T-helper 17 cell (primary cell): ENCODE measurements around the gene ZNF511. TPM values are rescaled to one million over a fixed set of nuclear protein-coding genes. Genes with fewer than 3 reads are reported as not detected.
"Not testable (repeated sequence)": the region's sequence is repeated elsewhere in the genome, so short reads cannot be mapped to it uniquely, and the experiment has no call there.

Source experiments
- ATAC-seq: fragments of 150-1000 bp; cut with Tn5 transposase; 2 replicates; pipeline ENCODE4 v1.10.0; 2021; ENCODE audit warnings: mild to moderate bottlenecking, moderate library complexity
- DNase-seq, 3 donors: peaks; one replicate each; pipeline versions ENCODE4 v3.0.0 to v3.0.0-alpha.2; 2020 to 2021
- H3K9me3 ChIP-seq: one replicate; pipeline ENCODE4 v1.7.0; 2013; ENCODE audit warnings: low read length, mild to moderate bottlenecking; ENCODE audit not compliant: control insufficient read depth, poor library complexity, severe bottlenecking
- H3K27ac Mint-ChIP-seq: one replicate; pipeline ENCODE4 v1.8.0; 2022; ENCODE audit warnings: mild to moderate bottlenecking, moderate library complexity, mixed read lengths
- H3K27me3 Mint-ChIP-seq: one replicate; pipeline ENCODE4 v1.8.0; 2022; ENCODE audit warnings: mixed read lengths
- H3K36me3 Mint-ChIP-seq: one replicate; pipeline ENCODE4 v1.8.0; 2022; ENCODE audit warnings: low read depth, mixed read lengths
- H3K4me1 Mint-ChIP-seq: one replicate; pipeline ENCODE4 v1.8.0; 2022; ENCODE audit warnings: mild to moderate bottlenecking, mixed read lengths
- H3K4me3 Mint-ChIP-seq: one replicate; pipeline ENCODE4 v1.8.0; 2022; ENCODE audit warnings: mild to moderate bottlenecking, moderate library complexity, mixed read lengths
- total RNA-seq, 4 donors: library from RNA in 2 of 4; stranded (reverse) in 2 of 4; gene quantifications; one replicate each; pipeline ENCODE4 v1.2.3 and lab custom pipeline; 2022 to 2026

Gene ZNF511
- 10 to 100 TPM; 28.1 to 33.2 TPM for total RNA-seq
- 9.4 to 15.1 reads per million in 2 donors for total RNA-seq (lab: John Stamatoyannopoulos, UW)

DNA sequence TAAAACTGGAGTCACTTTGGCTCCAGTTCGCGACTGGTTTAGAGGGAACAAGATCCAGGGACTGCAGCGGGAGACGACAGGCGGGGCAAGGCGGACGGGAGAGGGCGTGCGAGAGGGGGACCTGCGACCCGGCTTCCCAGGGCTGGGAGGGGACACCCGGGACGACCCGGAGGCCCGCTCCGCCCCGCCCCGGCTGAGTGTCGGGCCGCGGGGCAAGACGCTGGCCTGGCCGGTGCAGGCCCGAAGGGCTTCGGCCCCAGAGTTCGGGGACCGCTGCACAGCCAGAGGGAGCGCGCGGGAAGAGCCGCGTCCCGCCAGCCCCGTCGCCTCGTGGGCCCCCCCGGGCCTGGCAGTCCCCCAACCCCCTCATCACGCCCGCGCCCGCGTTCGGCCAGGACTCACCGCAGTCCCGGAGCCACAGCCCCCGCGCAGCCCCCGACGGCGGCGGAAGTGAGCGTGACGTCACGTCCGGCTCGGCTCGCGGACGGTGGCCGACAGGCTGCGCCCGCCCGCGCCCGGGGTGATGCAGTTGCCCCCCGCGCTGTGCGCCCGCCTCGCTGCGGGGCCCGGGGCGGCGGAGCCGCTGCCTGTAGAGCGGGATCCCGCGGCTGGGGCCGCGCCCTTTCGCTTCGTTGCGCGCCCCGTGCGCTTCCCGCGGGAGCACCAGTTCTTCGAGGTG, at the start of gene ZNF511, which contains the start of gene TUBGCP2:
Gene ZNF511, plus strand, starts transcription at position 494 of the 679 bp plus-strand sequence. Its CDS starts 30 bp downstream, at position 524.
Gene TUBGCP2, minus strand, starts transcription at position 452 of the 679 bp plus-strand sequence. CDS start 5,931 bp downstream, outside the sequence.
- Mint-ChIP-seq H3K27me3 (no peaks in the 10 kb centered on the region), H3K4me1 (peaks cover 25% of the 10 kb centered on the region), H3K36me3 (peaks cover 5% of the 10 kb centered on the region), H3K27ac (peak within 1 kb of the TSS; percentile 98), H3K4me3 (peak within 1 kb of the TSS; percentile 95)
- peak; percentile 69 for ATAC-seq
- no peaks in the 10 kb centered on the region for H3K9me3 ChIP-seq
- peak; percentile 87 to 90 (median 88) for DNase-seq

DNA sequence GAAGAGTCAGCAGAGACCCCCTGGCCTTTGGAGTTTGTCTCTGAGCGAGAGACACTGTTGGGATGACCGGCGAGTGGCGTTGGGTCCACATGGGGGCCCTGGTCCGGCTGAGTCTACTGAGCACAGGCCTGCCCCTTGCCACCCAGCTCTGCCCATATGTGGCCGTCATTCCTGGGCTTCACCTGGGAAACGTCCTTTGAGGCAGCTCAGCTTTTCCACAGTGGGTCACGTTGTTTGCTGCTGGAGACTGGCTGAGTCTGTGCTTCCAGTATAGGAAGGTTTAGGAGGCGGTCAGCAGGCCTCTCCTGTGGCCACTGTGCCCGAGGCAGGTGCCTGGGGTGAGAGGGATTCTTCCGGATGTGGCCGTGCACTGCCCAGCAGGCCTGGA, 49.1 kb upstream of the ZNF511 start:
- Mint-ChIP-seq H3K36me3 (peaks cover 3% of the 10 kb centered on the region), H3K4me1 (peaks cover 43% of the 10 kb centered on the region), H3K27ac (peak overlapping the region; percentile 91), H3K27me3 (no peaks in the 10 kb centered on the region), H3K4me3 (peak overlapping the region; percentile 80)
- ATAC-seq (no peak), DNase-seq (no peak)
- H3K9me3 ChIP-seq = no peaks in the 10 kb centered on the region

- Mint-ChIP-seq H3K4me3 (peak overlapping the region; percentile 90), H3K4me1 (peaks cover 53% of the 10 kb centered on the region), H3K27ac (peak overlapping the region; percentile 91), H3K36me3 (no peaks in the 10 kb centered on the region), H3K27me3 (no peaks in the 10 kb centered on the region)
- peak; percentile 67 for ATAC-seq
- no peaks in the 10 kb centered on the region for H3K9me3 ChIP-seq
- DNase-seq = peak; percentile 53 to 67 (median 56)
These were observed 47.6 kb upstream of the ZNF511 start for GRCh38 chr10:133260895-133261725.

DNA sequence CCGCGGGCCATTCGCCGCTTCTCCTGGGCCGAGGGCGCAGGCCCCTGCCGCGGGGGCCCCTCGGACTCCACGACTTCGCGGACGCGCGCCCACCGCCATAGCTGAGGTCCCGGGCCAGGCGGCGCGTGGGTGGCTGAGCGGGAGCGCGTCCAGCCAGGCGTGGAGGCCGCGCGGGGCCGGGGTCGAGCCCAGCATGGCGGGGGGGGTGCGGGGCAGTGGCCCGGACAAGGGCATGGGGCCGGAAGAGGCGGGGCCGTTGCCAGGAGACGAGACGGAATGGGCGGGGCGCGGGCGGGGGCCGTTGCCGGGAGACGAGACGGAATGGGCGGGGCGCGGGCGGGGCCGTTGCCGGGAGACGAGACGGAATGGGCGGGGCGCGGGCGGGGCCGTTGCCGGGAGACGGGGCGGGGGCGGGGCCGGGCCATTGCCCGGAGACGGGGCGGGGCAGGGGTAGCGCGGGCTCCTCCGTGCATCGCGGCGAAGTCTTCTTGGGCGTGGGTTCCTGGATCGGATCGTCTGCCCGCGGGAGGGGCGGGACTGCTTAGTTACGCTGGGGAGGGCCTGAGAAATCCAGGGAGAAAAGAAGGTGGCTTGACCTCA, 46.9 kb upstream of the ZNF511 start:
- Mint-ChIP-seq H3K36me3 (no peaks in the 10 kb centered on the region), H3K4me1 (peaks cover 53% of the 10 kb centered on the region), H3K4me3 (peak overlapping the region; percentile 90), H3K27ac (peak overlapping the region; percentile 91), H3K27me3 (no peaks in the 10 kb centered on the region)
- ATAC-seq (peak; percentile 47), DNase-seq (peak; percentile 61 to 88 (median 86))
- no peaks in the 10 kb centered on the region for H3K9me3 ChIP-seq

DNA sequence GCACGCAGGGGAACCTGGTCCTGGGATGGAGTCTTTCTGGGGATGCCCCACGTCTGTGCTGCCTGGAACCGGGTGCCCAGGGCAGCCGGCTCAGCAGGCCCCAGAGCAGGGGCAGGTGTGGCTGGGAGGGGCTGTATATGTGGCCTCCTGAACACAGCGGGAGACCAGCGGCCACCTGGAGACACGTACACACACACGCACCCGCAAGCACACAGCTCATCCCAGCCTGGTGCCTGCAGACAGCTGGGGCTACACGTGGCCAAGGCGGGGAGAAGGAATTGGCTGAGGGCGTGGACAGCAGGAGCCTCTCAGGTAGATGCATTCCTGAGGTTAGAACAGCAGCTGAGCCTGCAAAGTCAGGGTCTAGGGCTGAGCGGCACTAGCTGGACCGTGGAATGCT, 46.0 kb upstream of the ZNF511 start:
- Mint-ChIP-seq H3K4me1 (peaks cover 51% of the 10 kb centered on the region), H3K36me3 (no peaks in the 10 kb centered on the region), H3K27me3 (no peaks in the 10 kb centered on the region), H3K4me3 (peak overlapping the region; percentile 77), H3K27ac (peak overlapping the region; percentile 90)
- ATAC-seq (no peak), DNase-seq (no peak)
- no peaks in the 10 kb centered on the region for H3K9me3 ChIP-seq

DNA sequence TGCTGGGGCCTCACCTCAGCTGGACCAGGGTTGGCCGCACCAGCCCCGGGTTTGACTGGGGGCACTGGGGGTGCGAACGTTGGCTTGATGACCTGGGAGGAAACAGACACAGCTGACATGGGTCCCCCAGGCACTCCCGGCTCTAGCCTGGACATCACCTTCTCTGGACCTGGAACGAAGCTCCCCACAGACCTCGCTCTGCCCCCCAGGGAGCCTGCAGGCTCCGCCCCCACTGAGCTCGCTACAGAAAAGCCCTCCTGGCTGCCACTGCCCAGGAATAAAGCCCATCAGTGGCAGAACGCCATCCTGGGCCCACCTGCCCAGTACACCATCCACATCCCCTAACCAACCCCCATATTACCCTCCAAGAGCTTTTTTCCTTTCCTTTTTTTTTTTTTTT, 45.0 kb upstream of the ZNF511 start:
- Mint-ChIP-seq H3K27me3 (no peaks in the 10 kb centered on the region), H3K27ac (peak overlapping the region; percentile 90), H3K4me3 (peak overlapping the region; percentile 87), H3K36me3 (no peaks in the 10 kb centered on the region), H3K4me1 (peaks cover 45% of the 10 kb centered on the region)
- no peak for ATAC-seq
- H3K9me3 ChIP-seq = no peaks in the 10 kb centered on the region
- DNase-seq = no peak

DNA sequence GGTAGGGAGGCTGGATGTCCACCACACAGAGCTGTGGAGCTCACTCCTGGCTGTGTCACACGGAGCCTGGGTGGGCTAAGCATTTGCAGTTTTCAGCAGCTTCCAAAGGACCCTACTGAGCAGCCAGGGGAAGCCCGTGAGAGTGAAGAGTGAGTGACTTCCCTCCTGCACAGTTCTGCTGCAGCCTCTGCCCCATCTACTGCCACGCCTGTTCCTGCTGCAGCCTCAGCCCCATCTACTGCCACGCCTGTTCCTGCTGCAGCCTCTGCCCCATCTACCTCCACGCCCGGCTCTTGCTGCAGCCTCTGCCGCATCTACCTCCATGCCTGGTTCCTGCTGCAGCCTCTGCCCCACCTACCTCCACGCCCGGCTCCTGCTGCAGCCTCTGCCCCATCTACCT, 44.3 kb upstream of the ZNF511 start:
- ATAC-seq = peak; percentile 48
- H3K4me1 Mint-ChIP-seq = peaks cover 39% of the 10 kb centered on the region
- no peaks in the 10 kb centered on the region for H3K36me3 Mint-ChIP-seq

DNA sequence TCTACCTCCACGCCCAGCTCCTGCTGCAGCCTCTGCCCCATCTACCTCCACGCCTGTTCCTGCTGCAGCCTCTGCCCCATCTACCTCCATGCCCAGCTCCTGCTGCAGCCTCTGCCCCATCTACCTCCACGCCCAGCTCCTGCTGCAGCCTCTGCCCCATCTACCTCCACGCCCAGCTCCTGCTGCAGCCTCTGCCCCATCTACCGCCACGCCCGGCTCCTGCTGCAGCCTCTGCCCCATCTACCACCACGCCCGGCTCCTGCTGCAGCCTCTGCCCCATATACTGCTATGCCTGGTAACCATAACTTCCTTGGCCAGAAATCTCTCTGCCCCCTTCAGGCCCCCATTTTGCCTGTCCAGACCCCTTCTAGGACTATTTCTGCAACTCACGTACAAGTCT, 43.7 kb upstream of the ZNF511 start:
- H3K4me3 Mint-ChIP-seq = peak overlapping the region; percentile 87
- peaks cover 34% of the 10 kb centered on the region for H3K4me1 Mint-ChIP-seq
- H3K27ac Mint-ChIP-seq = peak overlapping the region; percentile 90
- not testable (repeated sequence) for H3K27me3 Mint-ChIP-seq, ATAC-seq, H3K36me3 Mint-ChIP-seq, H3K9me3 ChIP-seq, DNase-seq

More for the DNA sequence above, 44.3 kb upstream of the ZNF511 start:
- Mint-ChIP-seq H3K27ac (peak overlapping the region; percentile 90), H3K4me3 (peak overlapping the region; percentile 87), H3K27me3 (no peaks in the 10 kb centered on the region)
- H3K9me3 ChIP-seq = no peaks in the 10 kb centered on the region
- no peak for DNase-seq

DNA sequence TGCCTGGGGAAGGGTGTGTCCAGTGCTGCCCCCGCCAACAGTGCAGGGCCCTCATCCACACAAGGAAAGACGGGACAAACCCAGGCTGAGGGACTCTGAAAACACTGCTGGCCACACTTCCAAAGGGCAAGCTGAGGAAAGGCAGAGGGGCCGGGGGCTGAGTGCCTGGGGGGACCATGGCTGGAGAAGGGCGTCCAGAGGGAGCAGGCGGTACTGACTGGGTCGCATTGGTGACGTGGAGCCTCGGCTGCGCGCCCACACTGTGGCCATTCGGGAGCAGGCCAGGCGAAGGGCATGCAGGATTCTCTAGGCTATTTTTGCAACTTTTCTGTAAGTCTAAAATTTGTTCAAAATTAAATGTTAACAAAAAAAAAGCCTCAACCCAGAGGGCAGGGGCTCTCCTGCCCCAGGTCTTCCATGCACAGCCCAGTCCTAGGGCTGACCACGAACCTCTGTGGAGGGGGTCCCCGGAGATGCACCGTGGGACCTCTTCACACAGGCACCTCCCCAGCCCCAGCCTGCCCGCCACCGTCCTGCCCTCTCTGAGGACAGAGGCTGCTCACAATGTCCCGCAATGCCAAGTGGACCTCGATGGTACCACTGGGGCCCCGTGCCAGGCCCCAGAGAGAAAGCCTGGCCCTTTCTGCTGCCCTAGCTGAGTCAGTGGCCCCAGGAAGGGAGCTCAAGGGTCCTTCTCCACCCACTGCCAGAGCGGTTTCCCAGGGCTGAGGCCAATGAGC, 42.5 kb upstream of the ZNF511 start:
- Mint-ChIP-seq H3K27ac (peak overlapping the region; percentile 34), H3K4me3 (no peak overlapping the region), H3K36me3 (no peaks in the 10 kb centered on the region), H3K27me3 (no peaks in the 10 kb centered on the region), H3K4me1 (peaks cover 24% of the 10 kb centered on the region)
- H3K9me3 ChIP-seq = no peaks in the 10 kb centered on the region
- DNase-seq = no peak
- no peak for ATAC-seq

DNA sequence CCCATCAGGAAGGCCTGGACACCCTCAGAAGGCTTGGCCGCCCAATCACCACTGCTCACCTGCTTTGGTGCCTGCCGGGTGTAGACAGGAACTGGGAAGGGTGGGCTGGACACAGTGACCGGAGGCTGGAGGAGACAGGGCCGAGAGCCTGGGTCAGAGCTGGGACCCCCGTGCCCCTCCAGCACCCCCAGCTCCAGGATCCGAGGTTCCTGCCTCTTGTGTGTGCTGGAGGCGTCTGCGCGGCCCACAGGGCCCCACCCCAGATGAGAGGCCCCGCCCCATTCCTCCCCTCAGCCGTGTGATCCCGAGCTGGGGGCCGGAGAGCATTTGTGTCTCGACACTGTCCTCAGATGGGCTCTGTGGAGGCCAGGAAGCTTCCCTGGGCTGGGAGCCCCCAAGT, 41.4 kb upstream of the ZNF511 start:
- Mint-ChIP-seq H3K27me3 (no peaks in the 10 kb centered on the region), H3K4me1 (peaks cover 24% of the 10 kb centered on the region), H3K27ac (no peak overlapping the region), H3K36me3 (no peaks in the 10 kb centered on the region), H3K4me3 (no peak overlapping the region)
- H3K9me3 ChIP-seq = no peaks in the 10 kb centered on the region
- DNase-seq (no peak), ATAC-seq (no peak)

GRCh38 chr10:133267829-133268228, 40.9 kb upstream of the ZNF511 start:
- no peak overlapping the region for H3K4me3 Mint-ChIP-seq
- ATAC-seq = no peak
- no peak for DNase-seq
- no peaks in the 10 kb centered on the region for H3K36me3 Mint-ChIP-seq
- H3K27me3 Mint-ChIP-seq = no peaks in the 10 kb centered on the region
- no peak overlapping the region for H3K27ac Mint-ChIP-seq
- H3K9me3 ChIP-seq = no peaks in the 10 kb centered on the region
- peaks cover 24% of the 10 kb centered on the region for H3K4me1 Mint-ChIP-seq

DNA sequence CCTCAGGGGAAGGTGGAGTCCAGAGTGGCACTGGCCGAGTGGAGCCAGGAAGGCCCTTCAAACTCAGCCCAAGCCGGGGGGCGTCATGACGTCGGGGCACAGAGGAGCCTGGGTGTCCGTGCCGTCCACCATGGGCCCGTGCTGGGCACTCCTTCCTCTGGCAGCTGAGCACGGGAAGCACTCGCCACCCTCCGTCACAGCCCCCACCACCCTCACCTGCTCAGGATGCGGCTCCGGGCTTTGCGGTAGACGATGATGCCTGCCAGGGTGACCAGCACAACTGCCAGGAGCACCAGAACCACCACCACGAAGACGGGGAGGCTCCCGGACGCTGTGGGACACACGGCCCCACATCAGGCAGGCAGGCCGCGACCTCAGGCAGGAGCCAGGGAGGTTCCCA, 40.2 kb upstream of the ZNF511 start:
- no peaks in the 10 kb centered on the region for H3K9me3 ChIP-seq
- no peak for ATAC-seq
- H3K27ac Mint-ChIP-seq = no peak overlapping the region
- H3K36me3 Mint-ChIP-seq = no peaks in the 10 kb centered on the region
- peaks cover 20% of the 10 kb centered on the region for H3K4me1 Mint-ChIP-seq
- H3K4me3 Mint-ChIP-seq = no peak overlapping the region
- no peaks in the 10 kb centered on the region for H3K27me3 Mint-ChIP-seq
- DNase-seq = no peak
